KOPT-K1 (cell line): ENCODE results near the gene AMN.

ENCODE experiments used
- H3K27ac ChIP-seq: fragments of 200-600 bp; sonication (generic); 2 replicates; pipeline ENCODE4 v1.5.1; 2016; ENCODE audit warnings: antibody characterized with exemption, mild to moderate bottlenecking, low read depth, low read length; ENCODE audit not compliant: poor library complexity, severe bottlenecking
- H3K36me3 ChIP-seq: fragments of 200-600 bp; sonication (generic); 2 replicates; pipeline ENCODE4 v1.5.1; 2017; ENCODE audit warnings: antibody characterized with exemption, mild to moderate bottlenecking, low read length, moderate library complexity; ENCODE audit not compliant: insufficient read depth
- H3K9me3 ChIP-seq: fragments of 200-600 bp; sonication (generic); 2 replicates; pipeline ENCODE4 v1.5.1; 2017; ENCODE audit warnings: antibody characterized with exemption, low read length, mild to moderate bottlenecking; ENCODE audit not compliant: insufficient read depth, poor library complexity, severe bottlenecking

The AMN gene

DNA sequence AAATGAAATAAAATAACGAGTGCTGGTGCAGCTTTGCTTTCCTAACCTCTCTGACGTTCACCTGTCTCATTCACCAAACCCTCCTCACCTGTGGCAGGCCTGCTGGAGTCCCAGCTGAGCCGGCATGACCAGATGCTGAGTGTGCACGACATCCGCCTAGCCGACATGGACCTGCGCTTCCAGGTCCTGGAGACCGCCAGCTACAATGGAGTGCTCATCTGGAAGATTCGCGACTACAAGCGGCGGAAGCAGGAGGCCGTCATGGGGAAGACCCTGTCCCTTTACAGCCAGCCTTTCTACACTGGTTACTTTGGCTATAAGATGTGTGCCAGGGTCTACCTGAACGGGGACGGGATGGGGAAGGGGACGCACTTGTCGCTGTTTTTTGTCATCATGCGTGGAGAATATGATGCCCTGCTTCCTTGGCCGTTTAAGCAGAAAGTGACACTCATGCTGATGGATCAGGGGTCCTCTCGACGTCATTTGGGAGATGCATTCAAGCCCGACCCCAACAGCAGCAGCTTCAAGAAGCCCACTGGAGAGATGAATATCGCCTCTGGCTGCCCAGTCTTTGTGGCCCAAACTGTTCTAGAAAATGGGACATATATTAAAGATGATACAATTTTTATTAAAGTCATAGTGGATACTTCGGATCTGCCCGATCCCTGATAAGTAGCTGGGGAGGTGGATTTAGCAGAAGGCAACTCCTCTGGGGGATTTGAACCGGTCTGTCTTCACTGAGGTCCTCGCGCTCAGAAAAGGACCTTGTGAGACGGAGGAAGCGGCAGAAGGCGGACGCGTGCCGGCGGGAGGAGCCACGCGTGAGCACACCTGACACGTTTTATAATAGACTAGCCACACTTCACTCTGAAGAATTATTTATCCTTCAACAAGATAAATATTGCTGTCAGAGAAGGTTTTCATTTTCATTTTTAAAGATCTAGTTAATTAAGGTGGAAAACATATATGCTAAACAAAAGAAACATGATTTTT lies 17.1 kb upstream of the AMN start:
- no peaks in the 10 kb centered on the region for H3K9me3 ChIP-seq
- peaks cover 63% of the 10 kb centered on the region for H3K36me3 ChIP-seq
- no peak overlapping the region for H3K27ac ChIP-seq

GRCh38 chr14:102906616-102907302 lies 15.7 kb upstream of the AMN start:
- H3K9me3 ChIP-seq = no peaks in the 10 kb centered on the region
- H3K27ac ChIP-seq = no peak overlapping the region
- H3K36me3 ChIP-seq = peaks cover 62% of the 10 kb centered on the region

GRCh38 chr14:102907303-102907844 lies 15.1 kb upstream of the AMN start:
- H3K36me3 ChIP-seq = peaks cover 61% of the 10 kb centered on the region
- no peak overlapping the region for H3K27ac ChIP-seq
- H3K9me3 ChIP-seq = no peaks in the 10 kb centered on the region

GRCh38 chr14:102907980-102908730 lies 14.3 kb upstream of the AMN start:
- peaks cover 53% of the 10 kb centered on the region for H3K36me3 ChIP-seq
- H3K27ac ChIP-seq = no peak overlapping the region
- no peaks in the 10 kb centered on the region for H3K9me3 ChIP-seq

GRCh38 chr14:102908766-102909455 lies 13.6 kb upstream of the AMN start:
- no peak overlapping the region for H3K27ac ChIP-seq
- H3K9me3 ChIP-seq = no peaks in the 10 kb centered on the region
- H3K36me3 ChIP-seq = peaks cover 46% of the 10 kb centered on the region

DNA sequence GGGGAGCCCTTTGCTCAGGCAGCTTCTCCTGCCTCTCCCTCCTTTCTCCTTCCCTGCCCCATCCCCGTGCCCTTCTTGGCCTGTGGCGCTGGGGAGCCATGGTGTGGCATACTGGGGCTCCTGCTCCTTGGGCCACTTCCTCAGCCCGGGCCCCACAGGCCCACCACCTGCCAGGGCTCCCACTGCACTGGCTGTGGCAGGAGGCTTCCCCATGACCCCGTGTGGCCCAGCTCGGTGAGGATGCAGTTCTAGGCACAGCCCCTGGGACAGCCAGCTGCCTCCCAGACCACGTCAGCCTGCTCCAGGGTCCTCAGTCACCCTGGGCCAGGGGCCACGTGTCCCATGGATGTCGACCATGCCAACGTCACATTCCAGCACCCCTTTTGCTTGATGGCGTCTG lies 13.0 kb upstream of the AMN start:
- Histone ChIP-seq H3K9me3 (no peaks in the 10 kb centered on the region), H3K36me3 (peaks cover 40% of the 10 kb centered on the region), H3K27ac (no peak overlapping the region)

DNA sequence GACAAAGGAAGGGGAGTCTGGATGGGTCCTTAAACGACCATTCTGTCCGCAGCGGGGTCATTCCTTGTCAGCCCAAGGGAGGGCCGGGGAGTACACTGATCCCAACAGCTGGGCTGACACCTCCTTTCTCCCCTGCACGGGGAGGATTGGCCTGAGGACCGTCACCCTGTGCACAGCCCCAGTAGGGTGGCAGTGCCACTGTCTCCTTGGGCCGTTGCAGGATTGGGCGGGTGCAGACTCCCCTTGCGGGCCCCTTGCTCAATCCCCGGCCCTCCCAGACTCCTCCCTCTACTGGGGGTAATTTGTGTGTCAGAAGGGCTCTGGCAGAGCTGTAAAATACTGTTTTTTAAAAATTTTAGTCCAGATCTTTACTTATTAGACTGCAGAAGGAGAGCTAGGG lies 12.6 kb upstream of the AMN start:
- Histone ChIP-seq H3K27ac (no peak overlapping the region), H3K9me3 (no peaks in the 10 kb centered on the region), H3K36me3 (peaks cover 39% of the 10 kb centered on the region)

DNA sequence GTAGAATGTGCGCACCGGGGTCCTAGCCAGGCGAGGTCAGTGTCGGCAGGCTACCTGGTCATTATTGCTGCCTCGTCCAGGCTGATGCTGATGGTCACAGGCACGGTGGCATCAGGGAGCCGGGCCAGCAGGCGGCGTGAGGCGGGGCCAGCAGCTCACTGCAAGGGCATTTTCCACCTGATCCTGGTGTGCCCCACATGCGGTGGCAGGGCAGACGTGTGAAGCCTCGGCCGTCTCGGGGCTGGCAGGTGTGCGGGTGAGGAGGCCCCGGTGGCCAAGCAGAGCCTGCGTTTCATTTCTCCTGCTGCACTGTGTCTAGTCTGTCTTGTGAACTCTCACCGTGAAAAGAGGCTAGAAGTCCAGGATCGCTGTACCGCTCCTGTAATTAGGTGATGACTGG lies 12.0 kb upstream of the AMN start:
- no peak overlapping the region for H3K27ac ChIP-seq
- peaks cover 33% of the 10 kb centered on the region for H3K36me3 ChIP-seq

DNA sequence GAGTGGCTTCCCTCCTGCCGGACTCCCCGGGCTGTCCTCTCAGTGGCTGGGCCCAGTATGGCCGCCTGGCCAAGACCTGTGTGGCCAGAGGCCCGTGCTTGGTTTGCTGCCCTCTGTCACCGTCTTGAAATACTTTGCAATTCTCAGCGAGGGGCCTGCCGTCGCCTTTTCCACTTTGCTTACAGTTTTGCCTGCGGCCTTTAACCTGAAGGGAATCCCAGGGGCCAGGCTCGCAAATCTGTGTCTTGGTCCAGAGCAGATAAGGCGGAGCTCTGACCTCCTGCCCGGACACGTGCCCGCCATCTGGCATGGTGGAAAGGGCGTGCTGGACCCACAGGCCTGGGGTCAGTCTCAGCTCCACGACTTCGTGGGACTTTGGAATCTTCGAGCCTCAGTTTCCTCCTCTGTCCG lies 10.9 kb upstream of the AMN start:
- H3K27ac ChIP-seq = no peak overlapping the region

More for the DNA sequence above, 12.0 kb upstream of the AMN start:
- H3K9me3 ChIP-seq = no peaks in the 10 kb centered on the region

DNA sequence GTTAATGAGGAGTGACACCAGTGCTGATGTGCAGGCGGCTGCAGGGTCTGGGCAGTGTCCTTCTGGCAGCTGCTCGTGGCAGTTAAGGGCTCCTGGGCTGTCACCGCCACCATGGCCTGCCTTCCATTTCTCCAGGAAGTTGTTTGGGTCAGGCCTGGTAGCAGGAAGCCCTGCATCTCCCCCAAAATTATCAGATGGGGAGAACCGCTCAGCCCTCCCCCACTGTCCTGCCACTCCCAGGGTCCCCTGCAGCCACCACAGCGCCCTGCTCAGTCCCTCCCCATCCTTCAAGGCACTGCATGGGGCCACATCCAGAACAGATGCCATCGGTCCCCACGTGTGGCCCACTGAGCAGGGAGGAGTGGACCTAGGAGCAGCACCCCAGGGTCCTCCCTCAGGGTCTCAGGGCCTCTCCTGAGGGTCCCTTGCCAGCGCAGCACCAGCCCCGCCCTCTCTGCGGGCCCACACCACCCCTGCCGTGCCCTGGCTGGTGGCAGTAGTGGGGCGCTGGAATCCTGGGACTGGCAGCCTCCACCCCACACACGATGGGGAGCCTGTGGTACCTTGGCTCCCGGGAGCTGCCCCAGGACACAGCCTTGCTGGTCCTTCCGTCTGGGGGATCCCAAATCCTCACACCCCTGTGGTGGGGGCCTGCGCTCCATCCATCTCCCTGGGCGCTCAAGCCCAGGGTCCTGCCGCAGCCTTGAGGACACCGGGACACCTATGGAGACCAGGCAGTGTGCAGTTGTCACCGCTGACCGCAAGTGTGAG lies 10.3 kb upstream of the AMN start:
- peaks cover 17% of the 10 kb centered on the region for H3K36me3 ChIP-seq
- H3K9me3 ChIP-seq = no peaks in the 10 kb centered on the region
- no peak overlapping the region for H3K27ac ChIP-seq

More for the DNA sequence above, 10.9 kb upstream of the AMN start:
- H3K36me3 ChIP-seq = peaks cover 23% of the 10 kb centered on the region
- no peaks in the 10 kb centered on the region for H3K9me3 ChIP-seq

DNA sequence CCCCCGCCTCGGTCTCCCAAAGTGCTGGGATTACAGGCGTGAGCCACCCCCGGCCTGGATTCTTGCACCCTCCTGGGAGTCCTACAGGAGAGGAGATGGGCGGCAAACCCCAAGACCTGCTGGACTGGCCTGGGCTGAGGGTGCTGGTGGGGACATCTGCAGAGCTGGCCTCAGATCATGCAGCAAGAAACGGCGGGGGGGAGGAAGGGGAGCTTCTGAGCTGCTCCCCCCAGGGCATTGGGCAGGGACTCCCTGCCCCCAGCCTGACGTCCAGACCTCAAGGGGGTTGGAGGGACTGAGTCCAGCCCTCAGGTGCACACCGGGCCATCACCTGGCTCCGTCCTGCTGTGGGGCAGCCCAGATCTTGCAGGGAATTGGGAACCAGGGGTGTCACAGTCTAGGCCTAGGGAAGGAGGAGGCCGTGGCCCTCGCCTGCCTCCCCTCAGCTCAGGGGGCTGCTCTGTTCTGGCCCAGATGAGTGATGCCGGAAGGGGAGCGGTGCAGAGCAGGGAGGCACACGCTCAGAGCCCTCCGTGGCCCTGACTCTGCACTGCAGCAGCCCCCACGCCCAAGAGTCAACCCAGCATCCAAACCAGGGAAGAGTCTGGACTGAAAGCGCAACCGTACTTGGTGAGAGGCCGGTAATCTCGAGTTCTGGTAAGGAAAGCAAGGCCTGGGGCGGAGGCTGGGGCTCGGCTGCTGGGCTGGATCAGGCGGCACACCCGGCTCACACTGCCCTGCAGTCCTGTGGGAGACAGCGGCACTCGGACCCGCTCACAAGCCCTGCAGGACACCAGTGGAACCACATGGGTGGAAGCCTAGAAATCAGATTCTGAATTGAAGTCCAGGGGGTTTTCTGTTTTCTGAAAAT lies 8.9 kb upstream of the AMN start:
- H3K27ac ChIP-seq = no peak overlapping the region
- H3K9me3 ChIP-seq = no peaks in the 10 kb centered on the region
- H3K36me3 ChIP-seq = peaks cover 7% of the 10 kb centered on the region; the same call in 1 of the 2 replicates

GRCh38 chr14:102914474-102915291 lies 7.8 kb upstream of the AMN start:
- H3K9me3 ChIP-seq = no peaks in the 10 kb centered on the region
- peaks cover 7% of the 10 kb centered on the region; the same call in 1 of the 2 replicates for H3K36me3 ChIP-seq
- no peak overlapping the region for H3K27ac ChIP-seq
